ENCODE measurements around the gene NPBWR2. TPM values are rescaled to one million over a fixed set of nuclear protein-coding genes. Genes with fewer than 3 reads are reported as not detected.
A peak's percentile ranks its signal among the peaks of the same experiment; 100 is the strongest.

Gene NPBWR2
- total RNA-seq, 1 experiment from 2014 or later = not detected

DNA sequence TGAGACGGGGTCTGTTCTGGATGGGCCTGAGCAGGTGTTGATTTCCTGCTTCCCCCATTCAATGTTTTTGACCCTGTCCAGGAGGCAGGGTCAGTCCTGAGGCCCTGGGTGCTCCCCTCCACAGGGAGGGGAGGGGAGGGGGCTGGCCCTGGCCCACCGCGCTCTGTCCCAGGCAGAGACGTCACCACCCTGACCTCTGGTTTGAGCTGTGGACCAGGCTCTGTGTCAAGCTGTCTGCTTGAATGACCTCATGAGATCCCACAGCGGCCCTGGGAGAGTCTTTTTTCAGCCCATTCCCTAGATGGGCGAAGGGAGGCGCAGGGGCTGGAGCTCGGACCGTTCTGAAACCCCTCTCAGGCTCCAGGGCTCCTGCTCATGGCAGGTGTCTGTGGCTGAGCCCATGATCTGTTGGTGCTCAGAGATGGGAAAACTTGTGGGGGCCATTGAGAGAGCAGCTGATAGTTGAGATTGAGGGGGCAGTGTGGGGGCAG is 14.3 kb downstream of the NPBWR2 start:
- H3K27me3 ChIP-seq (ENCODE audit: insufficient read depth, low read length) = no peaks in the 10 kb centered on the region
- H3K9ac ChIP-seq (ENCODE audit: low read length) = no peak overlapping the region
- H3K4me1 ChIP-seq (ENCODE audit: control insufficient read depth in 1 of 2, insufficient read depth in 2 of 2, low read length in 2 of 2) = no peaks in the 10 kb centered on the region
- POLR2A ChIA-PET = no interaction called here
- CTCF ChIA-PET = no interaction called here
- no peaks in the 10 kb centered on the region for H3K79me2 ChIP-seq (ENCODE audit: insufficient read depth, low read length)
- H4K20me1 ChIP-seq (ENCODE audit: insufficient read depth) = no peaks in the 10 kb centered on the region
- H3K27ac ChIP-seq (ENCODE audit: low read depth, low read length) = no peak overlapping the region
- no TSS peak for BruUV-seq (replicated peaks)
- H3K9me3 ChIP-seq (ENCODE audit: control insufficient read depth in 1 of 2, insufficient read depth in 1 of 2, low read depth in 1 of 2, low read length in 2 of 2) = peaks cover 0 to under 1% of the 10 kb centered on the region in 2 experiments; a peak in 1 of 4 replicates
- DNase-seq (ENCODE audit: low read depth, low spot score) (no peak), ATAC-seq (peak; percentile 49)
- no peak overlapping the region for H3K4me3 ChIP-seq (replicated peaks in 1 of 2; ENCODE audit: low read depth in 1 of 2, low read length in 2 of 2)
- H2AFZ ChIP-seq (ENCODE audit: low read depth, low read length, poor library complexity, severe bottlenecking) = no peak overlapping the region
- no peaks in the 10 kb centered on the region for H3K36me3 ChIP-seq (ENCODE audit: control insufficient read depth in 1 of 2, insufficient read depth in 2 of 2, low read length in 2 of 2)
- TF ChIP-seq, protein P1, sequence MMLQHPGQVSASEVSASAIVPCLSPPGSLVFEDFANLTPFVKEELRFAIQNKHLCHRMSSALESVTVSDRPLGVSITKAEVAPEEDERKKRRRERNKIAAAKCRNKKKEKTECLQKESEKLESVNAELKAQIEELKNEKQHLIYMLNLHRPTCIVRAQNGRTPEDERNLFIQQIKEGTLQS (IDR thresholded peaks at IDR 0.05) = no peak
- TF ChIP-seq EZH2phosphoT487 (IDR thresholded peaks at IDR 0.05; ENCODE audit: borderline replicate concordance) (no peak), SIN3A (IDR thresholded peaks at IDR 0.05; ENCODE audit: low read depth) (no peak), SRF (IDR thresholded peaks at IDR 0.05; ENCODE audit: low read depth) (no peak), POLR2A (IDR thresholded peaks at IDR 0.05; ENCODE audit: borderline replicate concordance, extremely low read depth, insufficient read depth, insufficient read length) (no peak), TCF7L2 (IDR thresholded peaks at IDR 0.05; ENCODE audit: borderline replicate concordance, extremely low read depth, insufficient read depth, insufficient read length) (no peak), FOSL1 (IDR thresholded peaks at IDR 0.05; ENCODE audit: low read depth) (no peak)
- TF ChIP-seq, protein P2, sequence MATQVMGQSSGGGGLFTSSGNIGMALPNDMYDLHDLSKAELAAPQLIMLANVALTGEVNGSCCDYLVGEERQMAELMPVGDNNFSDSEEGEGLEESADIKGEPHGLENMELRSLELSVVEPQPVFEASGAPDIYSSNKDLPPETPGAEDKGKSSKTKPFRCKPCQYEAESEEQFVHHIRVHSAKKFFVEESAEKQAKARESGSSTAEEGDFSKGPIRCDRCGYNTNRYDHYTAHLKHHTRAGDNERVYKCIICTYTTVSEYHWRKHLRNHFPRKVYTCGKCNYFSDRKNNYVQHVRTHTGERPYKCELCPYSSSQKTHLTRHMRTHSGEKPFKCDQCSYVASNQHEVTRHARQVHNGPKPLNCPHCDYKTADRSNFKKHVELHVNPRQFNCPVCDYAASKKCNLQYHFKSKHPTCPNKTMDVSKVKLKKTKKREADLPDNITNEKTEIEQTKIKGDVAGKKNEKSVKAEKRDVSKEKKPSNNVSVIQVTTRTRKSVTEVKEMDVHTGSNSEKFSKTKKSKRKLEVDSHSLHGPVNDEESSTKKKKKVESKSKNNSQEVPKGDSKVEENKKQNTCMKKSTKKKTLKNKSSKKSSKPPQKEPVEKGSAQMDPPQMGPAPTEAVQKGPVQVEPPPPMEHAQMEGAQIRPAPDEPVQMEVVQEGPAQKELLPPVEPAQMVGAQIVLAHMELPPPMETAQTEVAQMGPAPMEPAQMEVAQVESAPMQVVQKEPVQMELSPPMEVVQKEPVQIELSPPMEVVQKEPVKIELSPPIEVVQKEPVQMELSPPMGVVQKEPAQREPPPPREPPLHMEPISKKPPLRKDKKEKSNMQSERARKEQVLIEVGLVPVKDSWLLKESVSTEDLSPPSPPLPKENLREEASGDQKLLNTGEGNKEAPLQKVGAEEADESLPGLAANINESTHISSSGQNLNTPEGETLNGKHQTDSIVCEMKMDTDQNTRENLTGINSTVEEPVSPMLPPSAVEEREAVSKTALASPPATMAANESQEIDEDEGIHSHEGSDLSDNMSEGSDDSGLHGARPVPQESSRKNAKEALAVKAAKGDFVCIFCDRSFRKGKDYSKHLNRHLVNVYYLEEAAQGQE (IDR thresholded peaks at IDR 0.05; ENCODE audit: low read depth) = no peak
- TF ChIP-seq, protein P3, sequence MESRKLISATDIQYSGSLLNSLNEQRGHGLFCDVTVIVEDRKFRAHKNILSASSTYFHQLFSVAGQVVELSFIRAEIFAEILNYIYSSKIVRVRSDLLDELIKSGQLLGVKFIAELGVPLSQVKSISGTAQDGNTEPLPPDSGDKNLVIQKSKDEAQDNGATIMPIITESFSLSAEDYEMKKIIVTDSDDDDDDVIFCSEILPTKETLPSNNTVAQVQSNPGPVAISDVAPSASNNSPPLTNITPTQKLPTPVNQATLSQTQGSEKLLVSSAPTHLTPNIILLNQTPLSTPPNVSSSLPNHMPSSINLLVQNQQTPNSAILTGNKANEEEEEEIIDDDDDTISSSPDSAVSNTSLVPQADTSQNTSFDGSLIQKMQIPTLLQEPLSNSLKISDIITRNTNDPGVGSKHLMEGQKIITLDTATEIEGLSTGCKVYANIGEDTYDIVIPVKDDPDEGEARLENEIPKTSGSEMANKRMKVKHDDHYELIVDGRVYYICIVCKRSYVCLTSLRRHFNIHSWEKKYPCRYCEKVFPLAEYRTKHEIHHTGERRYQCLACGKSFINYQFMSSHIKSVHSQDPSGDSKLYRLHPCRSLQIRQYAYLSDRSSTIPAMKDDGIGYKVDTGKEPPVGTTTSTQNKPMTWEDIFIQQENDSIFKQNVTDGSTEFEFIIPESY (IDR thresholded peaks at IDR 0.05; ENCODE audit: extremely low read depth, insufficient replicate concordance, low read length) = no peak
- intact Hi-C loops (cut with micrococcal nuclease) = no loop called here
- no peak overlapping the region for H3K4me2 ChIP-seq (ENCODE audit: low read length)
- RAD21 ChIA-PET (ENCODE audit: low non-redundant PET in 1 of 2, low total read pairs in 2 of 2, uncharacterized antibody in 2 of 2, unreplicated experiment in 2 of 2) = no interaction called here
- H3K9me2 ChIP-seq (ENCODE audit: insufficient read depth) = no peaks in the 10 kb centered on the region
